Measurements from ENCODE around the gene AQP11. TPM values are rescaled to one million over a fixed set of nuclear protein-coding genes. Genes with fewer than 3 reads are reported as not detected.

Gene AQP11
- total and polyA plus RNA-seq, 4 experiments from 2014 or later: 0.35 to 1.0 (median 0.52) TPM

DNA sequence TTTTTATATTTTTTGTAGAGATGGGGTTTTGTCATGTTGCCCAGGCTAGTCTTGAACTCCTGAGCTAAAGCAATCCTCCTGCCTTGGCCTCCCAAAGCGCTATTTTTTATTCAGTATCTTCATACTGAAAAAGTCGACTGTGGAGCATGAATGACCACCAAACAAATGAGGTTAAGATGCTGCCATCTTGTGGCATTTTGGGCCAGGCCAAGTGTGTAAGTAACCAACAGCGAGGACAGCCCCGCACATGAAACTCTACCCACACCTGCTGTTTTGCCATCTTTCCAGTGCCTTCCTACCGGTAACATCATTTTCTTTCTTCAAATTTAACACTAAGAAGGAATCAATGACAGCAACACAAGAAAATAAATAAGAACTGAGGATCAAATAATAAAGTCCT is 32.2 kb upstream of the AQP11 start:
- Histone ChIP-seq H3K36me3 (ENCODE audit: insufficient read depth, low read length) (no peaks in the 10 kb centered on the region), H3K4me3 (ENCODE audit: low read length in 2 of 2) (no peak overlapping the region), H3K27ac (ENCODE audit: low read depth, low read length) (no peak overlapping the region), H3K9me3 (ENCODE audit: control insufficient read depth in 1 of 2, low read length in 2 of 2) (peaks cover 0 to 5% of the 10 kb centered on the region in 2 donors), H3K27me3 (ENCODE audit: insufficient read depth, low read length) (no peaks in the 10 kb centered on the region), H3K4me1 (ENCODE audit: insufficient read depth, low read length) (no peaks in the 10 kb centered on the region)
- ChIA-PET POLR2A (ENCODE audit: partially characterized antibody) (no interaction called here), CTCF (ENCODE audit: partially characterized antibody) (interaction anchor here (1.2 kb wide), 1 partner anchor 9 kb away, joined by 5 read pairs; no protein-coding TSS in a partner anchor)
- Mint-ChIP-seq H3K36me3 (no peaks in the 10 kb centered on the region), H3K27ac (no peak overlapping the region), H3K4me3 (no peak overlapping the region), H3K4me1 (no peaks in the 10 kb centered on the region), H3K9me3 (peaks cover 0 to 6% (median 0%) of the 10 kb centered on the region in 8 donors), H3K27me3 (peaks cover 0 to 6% of the 10 kb centered on the region in 2 donors)
- intact Hi-C loops (cut with micrococcal nuclease): no loop called here
- DNase-seq: no peak

GRCh38 chr11:77558380-77558779 is 31.4 kb upstream of the AQP11 start:
- Histone ChIP-seq H3K27me3 (ENCODE audit: insufficient read depth, low read length) (no peaks in the 10 kb centered on the region), H3K27ac (ENCODE audit: low read depth, low read length) (no peak overlapping the region), H3K36me3 (ENCODE audit: insufficient read depth, low read length) (no peaks in the 10 kb centered on the region), H3K4me1 (ENCODE audit: insufficient read depth, low read length) (no peaks in the 10 kb centered on the region), H3K9me3 (ENCODE audit: control insufficient read depth in 1 of 2, low read length in 2 of 2) (peaks cover 0 to 5% of the 10 kb centered on the region in 2 donors), H3K4me3 (ENCODE audit: low read length in 2 of 2) (no peak overlapping the region)
- ChIA-PET CTCF (ENCODE audit: partially characterized antibody) (interaction anchor here (1.2 kb wide), 1 partner anchor 10 kb away, joined by 3 read pairs; no protein-coding TSS in a partner anchor), POLR2A (ENCODE audit: partially characterized antibody) (no interaction called here)
- H3K9me3 Mint-ChIP-seq: peaks cover 0 to 9% (median 3%) of the 10 kb centered on the region in 8 donors
- intact Hi-C loops (cut with micrococcal nuclease): no loop called here
- no peak overlapping the region for H3K4me3 Mint-ChIP-seq
- peaks cover 0 to 6% of the 10 kb centered on the region in 2 donors for H3K27me3 Mint-ChIP-seq
- no peaks in the 10 kb centered on the region for H3K4me1 Mint-ChIP-seq
- H3K36me3 Mint-ChIP-seq: no peaks in the 10 kb centered on the region
- H3K27ac Mint-ChIP-seq: no peak overlapping the region
- no peak for DNase-seq

DNA sequence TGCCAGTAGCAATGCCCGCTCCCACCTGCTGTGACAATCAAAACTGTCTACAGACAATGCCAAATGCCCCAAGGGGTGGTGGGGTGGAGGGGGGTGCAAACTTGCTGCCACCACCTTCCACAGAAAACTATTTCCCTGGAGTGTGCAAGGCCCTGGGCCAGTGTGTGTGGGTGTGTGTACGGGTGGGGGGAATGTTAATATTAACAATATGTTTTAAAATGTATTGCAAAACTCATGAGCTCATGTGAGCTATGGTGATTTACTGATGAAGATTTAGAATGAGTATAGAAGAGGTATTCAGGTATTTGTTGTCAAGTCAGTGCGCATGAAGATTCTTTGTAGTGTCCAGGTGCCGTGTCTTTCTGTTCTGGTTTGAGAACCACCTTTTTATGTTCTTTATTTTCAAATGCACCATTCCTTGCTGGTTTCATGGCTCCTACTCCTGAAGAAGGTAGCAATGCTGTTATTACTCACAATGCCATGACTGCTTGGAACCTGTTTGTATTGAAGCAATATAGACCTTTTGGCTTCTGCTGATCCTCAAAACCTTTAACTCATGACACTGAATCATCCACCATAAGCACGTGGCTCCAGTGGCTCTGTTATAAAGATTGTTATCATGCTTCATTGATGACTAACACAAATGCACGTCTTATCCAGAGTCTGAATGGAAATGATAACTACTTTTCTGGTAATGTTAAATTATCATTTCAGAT is 29.9 kb upstream of the AQP11 start:
- H3K4me3 Mint-ChIP-seq: no peak overlapping the region
- H3K4me1 Mint-ChIP-seq: no peaks in the 10 kb centered on the region
- no peak overlapping the region for H3K4me3 ChIP-seq (ENCODE audit: low read length in 2 of 2)
- no peaks in the 10 kb centered on the region for H3K4me1 ChIP-seq (ENCODE audit: insufficient read depth, low read length)
- H3K27me3 Mint-ChIP-seq: peaks cover 2 to 6% of the 10 kb centered on the region in 2 donors
- no peak overlapping the region for H3K27ac Mint-ChIP-seq
- no peaks in the 10 kb centered on the region for H3K27me3 ChIP-seq (ENCODE audit: insufficient read depth, low read length)
- H3K36me3 Mint-ChIP-seq: no peaks in the 10 kb centered on the region
- no peaks in the 10 kb centered on the region for H3K36me3 ChIP-seq (ENCODE audit: insufficient read depth, low read length)
- H3K9me3 ChIP-seq (ENCODE audit: control insufficient read depth in 1 of 2, low read length in 2 of 2): no peaks in the 10 kb centered on the region
- no peak overlapping the region for H3K27ac ChIP-seq (ENCODE audit: low read depth, low read length)
- peaks cover 0 to 9% (median 4%) of the 10 kb centered on the region in 8 donors for H3K9me3 Mint-ChIP-seq
- ChIA-PET CTCF (ENCODE audit: partially characterized antibody) (interaction anchor here (1.2 kb wide), 1 partner anchor 11 kb away, joined by 3 read pairs; no protein-coding TSS in a partner anchor), POLR2A (ENCODE audit: partially characterized antibody) (no interaction called here)
- DNase-seq: no peak
- intact Hi-C loops (cut with micrococcal nuclease): no loop called here

DNA sequence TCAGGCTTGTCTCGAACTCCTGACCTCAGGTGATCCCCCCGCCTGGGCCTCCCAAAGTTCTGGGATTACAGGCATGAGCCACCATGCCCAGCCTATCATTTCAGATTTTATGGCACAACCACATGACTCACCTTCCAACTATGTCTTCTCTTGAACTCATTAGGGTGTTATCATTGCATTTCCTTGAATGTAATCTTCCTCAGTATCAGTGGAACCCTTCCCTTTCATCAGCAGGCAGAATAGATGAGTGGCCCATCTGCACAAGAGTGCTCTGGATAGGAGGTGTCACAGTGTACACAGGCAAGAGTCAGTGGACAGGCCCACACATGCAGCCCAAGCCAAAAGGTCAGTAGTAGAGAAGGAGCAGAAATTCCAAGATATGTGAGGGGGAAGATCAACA is 29.1 kb upstream of the AQP11 start:
- intact Hi-C loops (cut with micrococcal nuclease): no loop called here
- H3K4me1 Mint-ChIP-seq: no peaks in the 10 kb centered on the region
- no peak overlapping the region for H3K27ac Mint-ChIP-seq
- H3K9me3 Mint-ChIP-seq: peaks cover 0 to 10% (median 7%) of the 10 kb centered on the region in 8 donors
- no peak for DNase-seq
- no peaks in the 10 kb centered on the region for H3K36me3 ChIP-seq (ENCODE audit: insufficient read depth, low read length)
- H3K4me3 ChIP-seq (ENCODE audit: low read length in 2 of 2): no peak overlapping the region
- H3K36me3 Mint-ChIP-seq: peaks cover 0 to 4% of the 10 kb centered on the region in 2 donors
- no peaks in the 10 kb centered on the region for H3K4me1 ChIP-seq (ENCODE audit: insufficient read depth, low read length)
- peaks cover 4% of the 10 kb centered on the region in 2 donors for H3K27me3 Mint-ChIP-seq
- H3K27me3 ChIP-seq (ENCODE audit: insufficient read depth, low read length): no peaks in the 10 kb centered on the region
- H3K4me3 Mint-ChIP-seq: no peak overlapping the region
- CTCF ChIA-PET (ENCODE audit: partially characterized antibody): no interaction called here
- POLR2A ChIA-PET (ENCODE audit: partially characterized antibody): no interaction called here
- H3K27ac ChIP-seq (ENCODE audit: low read depth, low read length): no peak overlapping the region
- no peaks in the 10 kb centered on the region for H3K9me3 ChIP-seq (ENCODE audit: control insufficient read depth in 1 of 2, low read length in 2 of 2)

DNA sequence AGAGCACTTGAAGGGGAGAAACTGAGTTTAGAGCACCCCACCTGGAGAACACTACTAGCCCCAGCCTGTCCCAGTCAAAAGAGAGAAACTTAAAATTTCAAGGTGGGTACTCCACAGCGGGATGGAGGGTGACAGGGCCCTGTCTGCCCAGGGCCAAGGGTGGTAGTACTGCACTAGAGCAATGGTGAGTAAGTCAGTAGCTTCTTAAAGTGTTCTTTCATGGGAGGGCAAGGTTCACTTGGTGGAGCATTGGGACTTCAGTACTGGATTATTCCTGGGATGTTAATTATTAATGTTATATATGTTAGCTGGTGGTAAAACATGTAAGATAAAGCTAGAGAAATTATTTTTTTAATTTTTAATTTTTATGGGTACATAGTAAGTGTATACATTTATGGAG is 28.5 kb upstream of the AQP11 start:
- Mint-ChIP-seq H3K27ac (no peak overlapping the region), H3K27me3 (peaks cover 4% of the 10 kb centered on the region in 2 donors), H3K36me3 (peaks cover 0 to 4% of the 10 kb centered on the region in 2 donors), H3K9me3 (peaks cover 0 to 14% (median 8%) of the 10 kb centered on the region in 8 donors), H3K4me3 (no peak overlapping the region), H3K4me1 (no peaks in the 10 kb centered on the region)
- no peaks in the 10 kb centered on the region for H3K4me1 ChIP-seq (ENCODE audit: insufficient read depth, low read length)
- DNase-seq: no peak
- no peaks in the 10 kb centered on the region for H3K36me3 ChIP-seq (ENCODE audit: insufficient read depth, low read length)
- no peak overlapping the region for H3K4me3 ChIP-seq (ENCODE audit: low read length in 2 of 2)
- no peaks in the 10 kb centered on the region for H3K9me3 ChIP-seq (ENCODE audit: control insufficient read depth in 1 of 2, low read length in 2 of 2)
- POLR2A ChIA-PET (ENCODE audit: partially characterized antibody): no interaction called here
- H3K27me3 ChIP-seq (ENCODE audit: insufficient read depth, low read length): no peaks in the 10 kb centered on the region
- no peak overlapping the region for H3K27ac ChIP-seq (ENCODE audit: low read depth, low read length)
- intact Hi-C loops (cut with micrococcal nuclease): no loop called here
- CTCF ChIA-PET (ENCODE audit: partially characterized antibody): no interaction called here

DNA sequence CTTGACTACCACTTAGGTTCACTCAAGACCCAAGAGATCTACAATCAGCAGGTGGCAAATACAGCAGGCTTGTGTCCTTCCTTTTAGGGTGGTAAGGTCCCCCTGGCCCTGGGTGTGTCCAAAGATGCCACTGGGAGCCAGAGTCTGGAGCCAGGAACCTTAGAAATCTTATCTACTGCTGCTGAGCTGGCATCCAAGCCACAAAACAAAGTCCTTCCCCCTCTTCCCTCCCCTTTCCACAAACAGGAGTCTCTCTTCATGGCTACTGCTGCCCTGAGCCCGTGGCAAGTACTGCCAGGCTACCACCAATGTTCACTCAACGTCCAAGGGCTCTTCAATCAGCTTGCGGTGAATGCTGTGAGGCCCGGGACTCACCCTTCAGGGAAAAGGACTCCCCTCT is 21.4 kb upstream of the AQP11 start:
- peaks cover 14 to 17% of the 10 kb centered on the region in 2 donors for H3K27me3 Mint-ChIP-seq
- intact Hi-C loops (cut with micrococcal nuclease): no loop called here
- H3K27ac Mint-ChIP-seq: no peak overlapping the region

DNA sequence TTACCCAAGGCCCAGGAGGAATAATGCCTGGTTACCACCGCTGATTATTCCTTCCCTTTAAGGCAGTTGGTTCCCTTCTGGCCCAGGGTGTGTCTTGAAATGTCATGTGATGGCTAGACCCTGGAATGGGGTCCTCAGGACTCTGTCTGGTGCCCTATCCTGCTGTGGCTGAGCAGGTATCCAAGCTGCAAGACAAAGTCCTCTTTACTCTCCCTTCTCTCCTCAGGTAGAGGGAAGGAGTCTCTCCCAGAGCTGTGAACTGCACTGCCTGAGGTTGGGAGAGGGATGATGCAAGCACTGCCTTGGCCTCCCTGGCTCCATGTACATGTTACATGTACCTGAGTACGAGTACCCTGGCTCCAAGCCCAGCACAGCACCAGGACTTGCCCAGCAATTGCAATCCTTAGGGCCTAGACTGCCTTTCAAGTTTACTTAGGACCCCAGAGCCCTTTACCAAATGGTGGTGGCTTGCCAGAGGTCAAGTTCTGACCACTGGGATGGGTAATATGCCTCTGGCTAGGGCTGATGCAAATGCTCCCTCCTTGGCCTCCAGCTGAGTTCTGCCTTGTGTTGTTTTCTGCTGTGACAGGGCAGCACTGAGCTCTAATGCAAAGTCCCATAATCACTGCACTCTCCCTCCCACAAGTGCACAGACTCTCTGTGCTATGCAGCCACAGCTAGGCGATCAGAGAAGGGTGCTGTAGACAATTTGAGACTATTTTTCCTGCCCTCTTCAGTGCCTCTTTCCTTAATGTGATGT is 20.7 kb upstream of the AQP11 start:
- Mint-ChIP-seq H3K36me3 (peaks cover 0 to 9% of the 10 kb centered on the region in 2 donors), H3K4me3 (no peak overlapping the region)
- CTCF ChIA-PET (ENCODE audit: partially characterized antibody): no interaction called here

More for the DNA sequence above, 21.4 kb upstream of the AQP11 start:
- H3K36me3 ChIP-seq (ENCODE audit: insufficient read depth, low read length): no peaks in the 10 kb centered on the region
- no peaks in the 10 kb centered on the region for H3K4me1 Mint-ChIP-seq
- H3K9me3 ChIP-seq (ENCODE audit: control insufficient read depth in 1 of 2, low read length in 2 of 2): no peaks in the 10 kb centered on the region
- CTCF ChIA-PET (ENCODE audit: partially characterized antibody): no interaction called here
- peaks cover 0 to 14% (median 6%) of the 10 kb centered on the region in 8 donors for H3K9me3 Mint-ChIP-seq
- no peak overlapping the region for H3K27ac ChIP-seq (ENCODE audit: low read depth, low read length)
- H3K27me3 ChIP-seq (ENCODE audit: insufficient read depth, low read length): no peaks in the 10 kb centered on the region
- DNase-seq: no peak
- H3K4me1 ChIP-seq (ENCODE audit: insufficient read depth, low read length): no peaks in the 10 kb centered on the region
- peaks cover 0 to 9% of the 10 kb centered on the region in 2 donors for H3K36me3 Mint-ChIP-seq
- POLR2A ChIA-PET (ENCODE audit: partially characterized antibody): no interaction called here
- H3K4me3 ChIP-seq (ENCODE audit: low read length in 2 of 2): no peak overlapping the region
- H3K4me3 Mint-ChIP-seq: no peak overlapping the region

More for the DNA sequence above, 20.7 kb upstream of the AQP11 start:
- H3K4me1 Mint-ChIP-seq: no peaks in the 10 kb centered on the region
- H3K36me3 ChIP-seq (ENCODE audit: insufficient read depth, low read length): no peaks in the 10 kb centered on the region
- POLR2A ChIA-PET (ENCODE audit: partially characterized antibody): no interaction called here
- peaks cover 0 to 14% (median 5%) of the 10 kb centered on the region in 8 donors for H3K9me3 Mint-ChIP-seq
- H3K27me3 ChIP-seq (ENCODE audit: insufficient read depth, low read length): no peaks in the 10 kb centered on the region
- DNase-seq: no peak
- H3K9me3 ChIP-seq (ENCODE audit: control insufficient read depth in 1 of 2, low read length in 2 of 2): no peaks in the 10 kb centered on the region
- H3K4me3 ChIP-seq (ENCODE audit: low read length in 2 of 2): no peak overlapping the region
- no peak overlapping the region for H3K27ac Mint-ChIP-seq
- no peaks in the 10 kb centered on the region for H3K4me1 ChIP-seq (ENCODE audit: insufficient read depth, low read length)
- H3K27me3 Mint-ChIP-seq: peaks cover 14 to 16% of the 10 kb centered on the region in 2 donors
- intact Hi-C loops (cut with micrococcal nuclease): no loop called here
- H3K27ac ChIP-seq (ENCODE audit: low read depth, low read length): no peak overlapping the region
